ENCODE results near the gene RIPOR3.
A peak's percentile ranks its signal among the peaks of the same experiment; 100 is the strongest.

The RIPOR3 gene, protein sequence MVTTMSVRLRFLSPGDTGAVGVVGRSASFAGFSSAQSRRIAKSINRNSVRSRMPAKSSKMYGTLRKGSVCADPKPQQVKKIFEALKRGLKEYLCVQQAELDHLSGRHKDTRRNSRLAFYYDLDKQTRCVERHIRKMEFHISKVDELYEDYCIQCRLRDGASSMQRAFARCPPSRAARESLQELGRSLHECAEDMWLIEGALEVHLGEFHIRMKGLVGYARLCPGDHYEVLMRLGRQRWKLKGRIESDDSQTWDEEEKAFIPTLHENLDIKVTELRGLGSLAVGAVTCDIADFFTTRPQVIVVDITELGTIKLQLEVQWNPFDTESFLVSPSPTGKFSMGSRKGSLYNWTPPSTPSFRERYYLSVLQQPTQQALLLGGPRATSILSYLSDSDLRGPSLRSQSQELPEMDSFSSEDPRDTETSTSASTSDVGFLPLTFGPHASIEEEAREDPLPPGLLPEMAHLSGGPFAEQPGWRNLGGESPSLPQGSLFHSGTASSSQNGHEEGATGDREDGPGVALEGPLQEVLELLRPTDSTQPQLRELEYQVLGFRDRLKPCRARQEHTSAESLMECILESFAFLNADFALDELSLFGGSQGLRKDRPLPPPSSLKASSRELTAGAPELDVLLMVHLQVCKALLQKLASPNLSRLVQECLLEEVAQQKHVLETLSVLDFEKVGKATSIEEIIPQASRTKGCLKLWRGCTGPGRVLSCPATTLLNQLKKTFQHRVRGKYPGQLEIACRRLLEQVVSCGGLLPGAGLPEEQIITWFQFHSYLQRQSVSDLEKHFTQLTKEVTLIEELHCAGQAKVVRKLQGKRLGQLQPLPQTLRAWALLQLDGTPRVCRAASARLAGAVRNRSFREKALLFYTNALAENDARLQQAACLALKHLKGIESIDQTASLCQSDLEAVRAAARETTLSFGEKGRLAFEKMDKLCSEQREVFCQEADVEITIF

DNA sequence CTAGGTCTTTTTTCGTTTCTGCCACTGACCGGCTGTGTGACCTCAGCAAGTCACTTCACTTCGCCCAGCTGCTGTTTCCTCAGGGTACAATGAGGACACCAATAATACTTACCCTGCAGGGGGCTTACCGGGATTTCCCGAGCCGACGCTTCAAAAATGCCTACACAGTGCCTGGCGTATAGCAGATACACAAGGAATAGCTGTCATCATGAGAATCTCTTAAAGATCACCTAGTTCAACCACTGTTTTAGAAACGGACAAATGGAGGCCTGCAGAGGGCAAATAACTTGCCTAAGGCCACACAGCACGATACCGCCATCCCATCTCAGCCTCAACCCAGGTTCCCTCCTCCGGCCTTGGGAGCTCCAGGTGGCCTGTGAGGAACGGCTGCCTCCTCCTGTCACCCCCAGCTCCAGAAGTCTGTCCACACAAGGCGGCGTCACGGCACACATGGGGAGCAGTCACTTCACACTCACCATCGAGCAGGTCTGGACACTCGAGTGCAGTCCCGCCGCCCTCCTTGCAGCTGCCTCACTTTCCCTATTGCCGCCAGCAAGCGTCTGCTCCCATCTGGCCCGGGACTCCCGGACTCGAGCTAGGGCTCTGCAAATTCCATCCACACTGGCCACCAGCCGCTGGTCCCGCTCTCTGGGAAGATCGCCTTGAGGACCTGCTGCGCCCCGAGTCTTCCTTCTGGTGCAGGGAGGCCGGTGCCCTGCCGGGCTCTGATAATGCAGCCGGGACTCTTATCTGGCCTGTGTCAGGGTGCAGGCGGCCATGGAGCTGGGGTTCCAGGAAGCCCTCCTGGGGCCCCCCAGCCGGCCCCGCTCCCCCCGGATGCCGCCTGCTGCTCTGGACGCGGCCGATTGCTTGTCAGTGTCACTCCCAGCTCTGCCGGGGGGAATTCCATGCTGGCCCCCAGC lies at the start of gene RIPOR3:
Gene RIPOR3 (minus strand): TSS at position 893 of the 923 bp plus-strand sequence. CDS start 414 bp downstream, at position 479.
- no peak for DNase-seq (ENCODE audit: low read depth)

DNA sequence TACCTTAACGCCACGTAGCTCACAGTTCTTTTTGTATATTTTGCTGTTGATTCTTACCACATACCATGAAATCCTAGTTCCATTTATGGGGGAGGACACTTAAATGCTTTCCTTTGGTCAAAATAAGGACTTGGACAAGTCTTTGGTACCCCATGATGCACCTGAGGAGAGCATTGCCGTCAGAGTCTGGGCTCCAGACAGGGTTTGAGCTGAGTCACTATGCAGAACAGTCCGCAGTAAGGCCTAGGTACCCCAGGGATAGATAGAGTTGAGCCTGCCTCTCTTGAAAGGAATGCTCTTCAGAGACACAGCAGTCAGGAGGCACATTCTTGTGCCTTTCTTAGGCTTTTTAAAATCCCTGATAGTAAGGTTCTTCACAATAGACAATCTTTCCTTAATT lies 46.0 kb upstream of the RIPOR3 start:
- DNase-seq (ENCODE audit: low read depth) = no peak

DNA sequence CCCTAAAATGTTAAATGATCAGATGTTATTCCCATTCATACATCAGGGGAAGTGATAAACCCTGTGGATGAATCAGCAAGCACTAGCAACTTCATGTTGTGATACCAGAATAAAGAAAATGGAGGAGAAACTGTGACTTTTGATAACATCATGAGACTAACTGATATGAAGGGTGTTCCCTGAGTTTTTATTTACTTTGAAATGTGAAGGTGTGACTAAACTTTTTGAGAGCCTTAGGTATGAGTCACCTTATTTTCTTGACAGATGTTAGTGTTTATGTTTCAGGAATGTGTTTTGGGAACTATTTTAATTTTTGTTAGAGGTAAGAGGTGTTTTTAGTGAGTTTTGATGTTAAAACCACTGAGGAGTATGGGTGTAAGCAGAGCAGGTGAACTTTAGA lies 44.5 kb upstream of the RIPOR3 start:
- no peak for DNase-seq (ENCODE audit: low read depth)

DNA sequence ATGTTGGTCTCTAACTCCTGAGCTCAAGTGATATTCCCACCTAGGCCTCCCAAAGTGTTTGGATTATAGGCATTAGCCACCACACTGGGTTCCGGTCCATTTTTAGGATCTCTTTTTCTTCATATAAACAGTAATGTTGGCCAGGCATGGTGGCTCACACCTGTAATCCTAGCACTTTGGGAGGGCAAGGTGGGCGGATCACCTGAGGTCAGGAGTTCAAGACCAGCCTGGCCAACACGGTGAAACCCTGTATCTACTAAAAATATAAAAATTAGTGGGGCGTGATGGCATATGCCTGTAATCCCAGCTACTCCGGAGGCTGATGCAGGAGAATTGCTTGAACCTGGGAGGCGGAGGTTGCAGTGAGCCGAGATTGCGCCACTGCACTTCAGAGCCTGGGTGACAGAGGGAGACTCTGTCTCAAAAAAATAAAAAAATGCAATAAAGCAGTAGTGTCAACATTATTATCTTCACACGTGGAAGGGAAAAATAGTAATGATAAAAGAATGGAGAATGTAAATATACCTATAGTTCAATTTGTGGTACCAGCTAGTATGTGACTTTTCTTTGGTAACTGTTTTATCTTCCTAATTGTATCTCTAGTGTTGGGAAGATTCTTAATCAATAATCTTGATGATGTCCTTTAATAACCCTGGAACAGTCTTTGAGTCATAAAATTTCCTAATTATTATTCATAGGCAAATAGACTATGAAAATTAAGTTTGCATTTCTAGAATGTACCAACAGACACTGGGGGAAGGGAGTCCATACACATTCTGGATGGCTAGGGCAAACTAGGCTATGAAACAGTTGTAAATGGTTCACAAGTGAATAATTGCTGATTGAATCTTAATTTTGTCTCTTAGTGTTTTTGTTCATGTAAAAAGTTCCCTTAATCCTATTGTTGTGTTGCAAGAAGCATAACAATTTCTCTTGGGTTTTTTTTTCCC lies 43.7 kb upstream of the RIPOR3 start:
- no peak for DNase-seq (ENCODE audit: low read depth)

DNA sequence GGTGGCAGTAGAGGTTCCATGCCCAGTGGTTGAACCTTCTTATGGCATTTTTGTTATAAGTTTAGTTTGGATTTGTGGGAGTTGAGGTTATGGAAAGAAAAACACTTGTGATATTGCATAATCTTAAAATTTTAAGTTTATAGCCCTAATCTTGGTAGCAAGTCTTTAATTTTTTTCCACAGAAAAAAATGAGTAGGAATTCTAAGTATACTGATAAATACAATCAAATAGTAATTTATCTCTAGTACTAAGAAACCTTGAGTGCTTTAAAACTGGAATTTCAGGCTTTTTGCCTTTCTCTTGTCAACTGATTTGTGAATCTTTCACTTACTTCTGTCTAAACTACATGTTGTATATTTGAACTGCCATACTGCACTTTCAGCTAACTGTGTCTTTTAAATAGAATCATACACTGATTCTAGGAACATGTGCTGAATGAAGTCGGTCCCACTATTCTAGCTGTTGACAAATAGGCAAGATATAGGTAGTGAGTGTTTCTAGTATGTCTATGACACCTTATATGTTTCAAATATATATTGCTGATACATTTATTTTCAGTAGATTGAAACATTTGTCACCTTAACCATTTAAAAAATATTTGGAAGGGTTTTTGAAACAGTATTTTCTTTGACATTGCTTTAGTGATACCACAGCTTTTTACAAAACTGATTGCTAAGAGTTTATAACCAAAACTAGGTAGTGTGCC lies 42.5 kb upstream of the RIPOR3 start:
- no peak for DNase-seq (ENCODE audit: low read depth)

DNA sequence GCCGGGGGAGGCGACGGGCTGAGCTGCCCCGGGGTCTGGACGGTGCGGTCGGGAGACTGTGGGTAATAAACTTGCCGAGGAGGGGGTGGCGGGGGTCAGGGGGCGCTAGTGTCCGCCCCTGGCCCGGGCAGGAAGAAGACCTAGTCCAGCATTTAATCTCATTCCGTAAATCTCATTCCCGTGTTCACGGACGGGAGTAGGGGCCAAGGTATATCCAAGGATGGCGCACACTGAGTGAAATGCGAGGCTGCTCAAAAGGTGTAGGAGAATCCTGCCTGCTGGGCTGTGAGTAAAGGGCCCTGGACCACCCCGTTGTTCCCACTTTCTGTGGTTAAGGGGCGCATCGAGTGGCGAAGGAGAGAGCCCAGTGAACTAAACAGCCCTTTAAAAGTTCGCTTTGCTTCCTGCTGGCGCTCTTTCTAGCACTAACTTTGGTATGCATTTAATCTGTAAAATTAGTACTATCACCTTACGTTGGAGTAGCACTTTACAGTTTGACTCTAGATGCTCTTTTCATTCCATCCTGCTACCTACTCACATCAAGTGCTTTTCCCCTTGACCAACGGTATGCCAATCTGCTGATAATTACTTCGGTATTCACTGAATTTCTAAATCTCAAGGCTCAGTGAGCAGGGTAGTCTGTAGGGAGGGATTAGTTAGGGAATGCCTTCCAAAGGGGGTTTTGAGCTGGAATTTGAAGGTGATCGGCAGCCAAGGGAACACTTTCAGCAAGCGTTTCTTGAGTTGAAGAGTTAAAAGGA lies 40.8 kb upstream of the RIPOR3 start:
- DNase-seq (ENCODE audit: low read depth) = no peak

DNA sequence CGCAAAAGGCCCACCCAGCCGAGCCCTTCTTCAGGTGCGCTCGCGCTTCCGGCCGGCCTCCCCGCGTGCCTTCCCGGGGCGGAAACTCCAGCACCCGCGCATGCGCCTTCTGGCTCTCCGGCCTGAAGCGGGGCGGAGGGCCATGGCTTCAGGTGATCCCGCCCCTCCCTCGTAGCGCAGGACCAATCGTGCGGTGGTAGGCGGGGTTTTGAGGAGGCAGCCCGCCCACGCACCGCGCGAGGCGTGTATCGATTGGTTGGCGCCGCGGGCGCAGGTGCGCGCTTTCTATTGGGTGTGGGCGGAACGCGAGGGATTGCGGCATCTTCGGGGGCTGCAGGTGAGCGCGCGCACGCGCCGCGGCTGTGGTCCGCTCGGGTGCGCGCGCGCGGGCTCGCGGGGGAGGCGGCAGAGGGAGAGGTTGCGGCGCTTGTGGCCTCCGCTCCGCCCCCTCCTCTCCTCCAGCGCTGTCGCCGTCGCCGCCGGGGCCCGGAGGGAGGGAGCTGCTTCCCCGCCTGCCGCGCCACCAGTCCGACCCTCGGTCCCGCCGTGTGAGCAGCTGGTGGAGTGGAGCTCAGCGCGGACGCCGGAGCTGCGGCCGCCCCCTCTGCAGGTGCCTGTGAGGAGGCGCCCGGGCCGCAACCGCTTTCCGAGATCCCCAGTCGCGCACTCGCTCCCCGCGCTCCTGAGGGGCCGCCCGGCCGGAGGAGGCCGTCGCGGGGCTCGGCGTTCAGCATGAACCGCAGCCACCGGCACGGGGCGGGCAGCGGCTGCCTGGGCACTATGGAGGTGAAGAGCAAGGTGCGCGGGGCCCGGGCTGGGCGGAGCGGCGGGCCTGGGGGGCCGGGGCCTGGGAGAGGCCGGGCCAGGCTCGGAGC lies 40.0 kb upstream of the RIPOR3 start, which contains the start of gene PARD6B:
Gene PARD6B (plus strand): TSS at position 526 of the 875 bp plus-strand sequence. CDS start 207 bp downstream, at position 733.
- peak; percentile 91 for DNase-seq (ENCODE audit: low read depth)

DNA sequence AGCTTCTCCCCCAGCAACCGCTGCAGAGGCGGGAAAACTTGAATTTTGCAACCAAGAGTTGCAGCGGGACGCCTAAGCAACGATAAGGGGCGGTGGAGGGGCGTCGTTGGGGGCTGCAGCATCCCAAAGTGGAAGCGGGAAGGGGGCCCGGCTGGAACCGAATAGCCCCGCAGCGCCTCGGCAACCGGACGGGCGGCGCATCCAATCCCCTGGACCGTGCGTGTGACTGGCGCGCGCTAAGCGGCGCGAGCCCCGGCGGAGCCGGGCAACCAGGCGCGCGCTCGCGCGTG lies 39.4 kb upstream of the RIPOR3 start:
- no peak for DNase-seq (ENCODE audit: low read depth)

DNA sequence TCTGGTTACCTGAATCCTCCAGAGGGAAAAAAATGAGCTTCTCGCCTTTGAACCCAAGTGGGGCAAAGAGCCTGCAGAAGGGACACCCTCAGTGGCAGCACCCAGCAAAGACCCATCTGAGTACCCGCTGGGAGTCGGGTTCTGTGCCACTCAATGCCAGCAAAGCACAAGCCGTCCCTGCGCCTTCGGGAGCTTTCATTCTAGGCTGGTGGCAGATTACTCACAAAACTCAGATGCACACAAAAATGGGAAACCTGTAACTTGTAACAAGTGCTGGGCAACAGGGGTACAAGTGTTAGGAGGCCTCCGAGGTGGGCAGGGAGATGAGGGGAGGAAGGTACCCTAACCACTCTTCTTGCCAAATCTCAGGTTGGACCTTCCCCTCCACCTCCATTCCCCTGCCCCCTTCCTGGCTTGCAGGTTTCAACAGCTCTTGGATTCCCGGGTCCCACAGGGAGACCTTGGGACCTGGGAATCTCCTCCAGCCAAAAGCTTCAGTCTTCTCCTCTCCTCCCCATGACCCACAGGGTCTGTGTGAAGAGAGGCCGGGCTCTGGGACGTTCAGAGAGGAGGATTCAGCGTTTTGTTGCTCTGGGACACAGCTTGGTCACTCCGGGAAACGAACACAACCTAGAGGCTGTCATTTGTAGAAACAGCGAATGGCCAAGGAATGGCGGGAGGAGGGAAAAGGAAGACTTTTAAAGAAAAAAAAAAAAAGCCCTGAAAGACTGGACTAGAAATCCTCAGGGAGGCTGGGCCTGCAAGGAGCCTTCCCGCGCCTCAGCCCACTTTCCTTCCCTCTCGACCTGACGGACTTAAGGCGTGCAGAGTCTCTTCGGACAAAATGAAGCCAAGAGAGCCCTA lies 38.8 kb upstream of the RIPOR3 start:
- no peak for DNase-seq (ENCODE audit: low read depth)

DNA sequence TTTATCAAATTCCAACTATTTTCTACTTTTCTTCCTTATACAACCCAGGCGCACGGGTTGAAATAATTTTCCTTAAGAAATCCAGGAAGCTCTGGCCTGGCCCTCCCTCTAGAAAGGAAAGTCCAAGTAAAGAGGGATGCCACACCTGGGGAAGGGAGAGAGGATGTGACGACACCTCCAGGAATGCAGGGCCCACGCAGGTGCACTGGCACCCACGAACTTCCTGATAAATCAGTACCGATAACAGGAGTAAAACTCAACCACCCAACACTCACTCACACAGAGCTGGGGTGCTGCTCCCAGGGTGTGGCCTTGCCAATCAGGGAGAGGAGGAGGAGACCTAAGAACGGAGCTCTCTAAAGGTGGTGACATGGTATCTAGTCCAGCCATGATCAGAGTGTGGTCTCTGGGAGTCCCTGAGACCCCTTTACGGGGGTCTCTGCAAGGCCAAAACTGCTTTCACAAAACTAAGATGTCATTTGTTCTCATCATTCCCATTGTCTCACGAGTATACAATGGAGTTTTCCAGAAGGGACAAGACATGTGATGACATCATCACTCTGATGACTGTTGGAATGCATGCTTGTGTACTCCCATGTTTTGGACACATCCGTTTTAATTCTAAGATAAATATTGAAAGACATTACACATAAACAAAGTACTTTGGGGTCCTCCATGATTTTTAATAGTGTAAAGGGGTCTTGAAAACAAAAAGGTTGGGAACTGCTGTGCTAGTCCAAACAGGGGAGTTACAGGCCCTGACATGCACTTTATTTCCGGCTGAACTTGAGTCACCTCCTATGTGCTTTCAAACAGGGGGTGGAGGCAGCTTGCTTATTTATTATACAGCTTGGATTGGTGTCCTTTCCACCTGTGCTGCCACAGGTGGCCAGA lies 37.9 kb upstream of the RIPOR3 start:
- no peak for DNase-seq (ENCODE audit: low read depth)

DNA sequence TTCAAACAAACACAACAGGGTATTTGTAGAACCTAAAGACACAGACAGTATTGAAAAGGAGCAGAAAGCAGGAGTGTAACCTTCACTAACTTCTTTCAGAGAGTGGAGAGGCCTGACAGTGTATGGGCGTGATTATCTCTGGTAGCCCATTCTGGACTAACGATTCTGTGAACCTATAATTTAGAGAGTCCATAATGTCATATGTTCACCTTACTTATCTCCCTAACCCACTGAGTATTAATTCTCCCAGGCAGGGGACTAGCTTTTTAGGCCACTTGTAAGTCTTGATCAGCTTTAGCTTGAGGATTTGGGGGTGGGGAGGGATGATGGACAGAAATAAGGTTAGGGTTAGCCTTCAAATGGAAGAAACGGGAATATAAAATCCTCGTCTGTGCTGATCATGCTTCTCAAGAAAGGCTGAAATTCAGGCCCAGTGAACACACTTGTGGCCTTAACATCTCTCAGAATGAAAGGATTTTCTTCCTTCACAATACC lies 37.2 kb upstream of the RIPOR3 start:
- DNase-seq (ENCODE audit: low read depth) = no peak

DNA sequence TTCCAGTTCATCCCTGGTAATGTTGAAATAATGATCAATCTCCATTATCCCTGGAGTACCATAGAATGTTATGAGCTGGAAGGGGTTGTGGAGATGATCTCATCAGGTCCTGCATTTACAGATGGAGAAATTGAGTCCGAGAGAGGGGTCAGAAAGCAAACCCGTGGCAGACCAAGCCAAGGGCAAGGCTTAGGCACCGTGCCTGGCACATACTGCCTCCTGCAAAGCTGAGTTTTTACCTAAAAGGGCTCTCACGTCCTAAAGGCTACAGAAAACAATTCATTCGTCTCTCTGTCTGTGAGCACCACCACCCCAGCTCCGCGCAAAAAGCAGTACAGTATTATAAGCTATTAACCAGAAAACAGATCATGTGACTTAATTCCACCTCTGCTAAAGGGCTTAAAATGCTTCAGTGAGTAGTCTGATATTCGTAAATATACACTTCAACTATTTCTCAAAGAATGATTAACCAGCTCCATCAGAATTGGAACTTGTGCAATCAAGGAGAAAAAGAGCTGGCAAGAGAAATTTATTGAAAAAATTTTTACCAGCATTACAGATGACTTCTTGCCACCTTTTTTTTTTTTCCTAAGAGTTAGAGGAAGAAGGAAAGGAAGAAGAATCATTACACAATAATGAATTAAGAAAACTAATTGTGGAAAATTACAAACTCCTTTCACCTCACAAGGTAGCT lies 36.6 kb upstream of the RIPOR3 start:
- DNase-seq (ENCODE audit: low read depth) = no peak

DNA sequence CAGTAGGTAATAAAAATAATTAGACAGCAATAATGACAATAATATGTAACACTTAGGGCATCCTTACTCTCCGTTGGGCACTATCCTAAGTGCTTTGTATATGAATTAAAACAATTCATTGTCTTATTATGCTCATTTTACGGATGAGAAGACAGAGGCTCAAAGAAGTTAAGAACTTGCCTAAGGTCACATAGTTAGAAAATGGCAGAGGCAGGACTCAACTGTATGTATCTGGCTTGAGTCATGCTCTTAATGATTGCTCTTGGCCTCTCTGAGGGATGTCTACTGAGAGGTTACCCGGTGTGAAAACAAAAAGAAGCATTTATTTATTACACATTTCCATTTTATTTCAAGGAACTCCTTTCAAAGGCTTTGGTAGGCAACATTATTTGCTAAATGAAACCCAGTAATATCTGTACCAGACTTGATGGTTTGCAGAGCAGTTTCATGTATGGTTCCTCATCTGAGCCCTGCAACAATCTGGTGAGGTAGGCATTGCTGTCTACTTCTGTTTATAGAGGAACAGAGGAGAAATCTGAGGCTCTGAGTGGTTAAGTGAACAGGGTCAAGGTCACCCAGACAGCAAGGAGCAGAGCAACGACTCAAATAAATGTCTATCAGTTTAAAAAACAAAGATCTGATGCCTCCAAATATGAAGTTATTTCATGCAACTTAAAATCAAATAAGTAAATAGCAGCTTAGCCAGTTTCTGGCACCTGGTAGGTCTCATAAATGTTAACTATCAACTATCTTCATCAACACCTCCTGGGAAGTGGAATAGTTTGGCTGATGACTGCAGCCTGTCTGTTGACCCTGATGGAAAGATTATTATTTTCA lies 35.8 kb upstream of the RIPOR3 start:
- no peak for DNase-seq (ENCODE audit: low read depth)

DNA sequence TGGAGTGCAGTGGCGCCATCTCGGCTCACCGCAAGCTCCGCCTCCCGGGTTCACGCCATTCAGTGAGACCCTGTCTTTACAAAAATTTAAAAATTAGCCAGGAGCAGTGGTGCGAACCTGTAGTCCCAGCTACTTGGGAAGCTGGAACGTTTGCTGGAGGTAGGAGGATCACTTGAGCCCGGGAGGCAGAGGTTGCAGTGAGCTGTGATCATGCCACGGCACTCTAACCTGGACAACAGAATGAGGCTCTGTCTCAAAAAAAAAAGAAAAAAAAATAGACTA lies 34.3 kb upstream of the RIPOR3 start:
- no peak for DNase-seq (ENCODE audit: low read depth)
